HepG2 (cell line): ENCODE results near the gene TSPAN31. TPM values are rescaled to one million over a fixed set of nuclear protein-coding genes. Genes with fewer than 3 reads are reported as not detected.

Experiments
- ATAC-seq: fragments of 200-7000 bp; cut with Tn5 transposase; 3 replicates; pipeline ENCODE4 v1.9.1; 2020; ENCODE audit warnings: mild to moderate bottlenecking, moderate library complexity
- BruUV-seq: library from RNA; stranded (reverse); fragments of 400-500 nt; replicated peaks from 2 replicates; lab custom pipeline; 2021; lab: Mats Ljungman, UMichigan
- CTCF ChIA-PET: fragments of 300-600 bp; formaldehyde crosslinking; extraction: SDS; loops from one replicate; lab custom pipeline; 2021; ENCODE audit warnings: low total read pairs, inconsistent platforms, low intra/inter-chr PET ratio; lab: Yijun Ruan, JAX
- POLR2A ChIA-PET: fragments of 350-600 bp; sonication (Branson Sonifier 250); formaldehyde crosslinking; loops from one replicate; lab custom pipeline; 2020; ENCODE audit warnings: antibody characterized with exemption, inconsistent platforms; lab: Yijun Ruan, JAX
- DNase-seq: peaks from one replicate; pipeline ENCODE4 v3.0.0-alpha.2; 2015; ENCODE audit warnings: low spot score
- FAIRE-seq: peaks from 3 replicates; lab custom pipeline; 2011; peaks lifted over from hg19 to GRCh38; lab: Jason Lieb, UNC
- H2AFZ ChIP-seq: one replicate; pipeline ENCODE4 v1.6.1; 2011; ENCODE audit warnings: low read length, inconsistent platforms
- H3K27ac ChIP-seq: fragments of 300-600 bp; 3 replicates; pipeline ENCODE4 v1.8.0; 2011; ENCODE audit warnings: mixed run types, mild to moderate bottlenecking, mixed read lengths, low read length, inconsistent platforms; ENCODE audit not compliant: insufficient read depth; ENCODE audit errors: extremely low read length
- H3K27me3 ChIP-seq, 2 experiments: fragments of 200-600 bp in 1 of 2; 2 replicates in 1 of 2; 3 replicates in 1 of 2; pipeline versions ENCODE4 v1.6.0 to v1.8.0; 2011; ENCODE audit warnings: low read length in 2 of 2, mild to moderate bottlenecking in 2 of 2, moderate library complexity in 2 of 2, inconsistent platforms in 1 of 2; ENCODE audit not compliant: insufficient read depth in 2 of 2, control insufficient read depth in 1 of 2
- H3K36me3 ChIP-seq, 2 experiments: fragments of 200-600 bp in 1 of 2; replicated peaks in 1 of 2; 2 replicates in 1 of 2; 3 replicates in 1 of 2; pipeline versions ENCODE4 v1.5.1 to v1.8.0; 2011; ENCODE audit warnings: low read length in 2 of 2, inconsistent platforms in 1 of 2; ENCODE audit not compliant: insufficient read depth in 2 of 2, control insufficient read depth in 1 of 2
- H3K4me1 ChIP-seq: 2 replicates; pipeline ENCODE4 v1.5.1; 2012; ENCODE audit warnings: low read length, inconsistent platforms; ENCODE audit not compliant: insufficient read depth
- H3K4me2 ChIP-seq: 2 replicates; pipeline ENCODE4 v1.6.0; 2011; ENCODE audit warnings: low read depth, low read length, inconsistent platforms
- H3K4me3 ChIP-seq, 3 experiments: fragments of 200-600 bp in 1 of 3; sonication (generic), shearing (Covaris generic) in 1 of 3; replicated peaks in 1 of 3; 2 replicates each; pipeline ENCODE4 v1.5.1; 2011 to 2016; ENCODE audit warnings: low read length in 3 of 3, inconsistent platforms in 2 of 3, low read depth in 2 of 3, mild to moderate bottlenecking in 2 of 3, control low read depth in 1 of 3, mixed read lengths in 1 of 3; ENCODE audit not compliant: insufficient read depth in 1 of 3
- H3K79me2 ChIP-seq: one replicate; pipeline ENCODE4 v1.6.1; 2011; ENCODE audit warnings: low read length, inconsistent platforms; ENCODE audit not compliant: insufficient read depth
- H3K9ac ChIP-seq: 2 replicates; pipeline ENCODE4 v1.6.0; 2011; ENCODE audit warnings: mild to moderate bottlenecking, low read depth, low read length, inconsistent platforms; ENCODE audit not compliant: insufficient read depth
- H3K9me3 ChIP-seq: 2 replicates; pipeline ENCODE4 v1.5.1; 2012; ENCODE audit warnings: mild to moderate bottlenecking, low read length
- H4K20me1 ChIP-seq: 2 replicates; pipeline ENCODE4 v1.6.0; 2011; ENCODE audit warnings: inconsistent platforms, mild to moderate bottlenecking, low read length, moderate library complexity; ENCODE audit not compliant: insufficient read depth
- ELF1 ChIP-seq: sonication (generic); formaldehyde crosslinking; IDR thresholded peaks from 2 replicates; pipeline ENCODE4 v1.4.0; 2020; ENCODE audit warnings: missing genetic modification reagents
- ETV5 ChIP-seq: IDR thresholded peaks from 2 replicates; pipeline ENCODE4 v1.6.1; 2018; ENCODE audit warnings: missing biosample characterization, missing genetic modification reagents, inconsistent platforms, borderline replicate concordance
- MED13 ChIP-seq: sonication (generic); formaldehyde crosslinking; IDR thresholded peaks from 2 replicates; pipeline ENCODE4 v1.5.0; 2020; ENCODE audit warnings: missing genetic modification reagents
- MIXL1 ChIP-seq: IDR thresholded peaks from 2 replicates; pipeline ENCODE4 v1.6.1; 2016
- NAIF1 ChIP-seq: sonication (generic); formaldehyde crosslinking; IDR thresholded peaks from 2 replicates; pipeline ENCODE4 v1.5.0; 2020; ENCODE audit warnings: mild to moderate bottlenecking, missing genetic modification reagents, borderline replicate concordance
- RERE ChIP-seq: IDR thresholded peaks from 2 replicates; pipeline ENCODE4 v1.6.1; 2016; ENCODE audit warnings: low read depth, missing genetic modification reagents, missing compliant biosample characterization
- XBP1 ChIP-seq: sonication (generic); formaldehyde crosslinking; IDR thresholded peaks from 2 replicates; pipeline ENCODE4 v1.5.0; 2020; ENCODE audit warnings: missing genetic modification reagents
- ZBTB39 ChIP-seq: sonication (generic); formaldehyde crosslinking; IDR thresholded peaks from 2 replicates; pipeline ENCODE4 v1.5.0; 2020; ENCODE audit warnings: missing genetic modification reagents
- ZNF275 ChIP-seq: sonication (generic); formaldehyde crosslinking; IDR thresholded peaks from 2 replicates; pipeline ENCODE4 v1.8.0; 2022; ENCODE audit warnings: missing genetic modification reagents, mild to moderate bottlenecking, inconsistent platforms, borderline replicate concordance
- ZNF367 ChIP-seq: sonication (generic); formaldehyde crosslinking; IDR thresholded peaks from 2 replicates; pipeline ENCODE4 v1.4.0; 2020; ENCODE audit warnings: missing genetic modification reagents, borderline replicate concordance
- ZNF484 ChIP-seq: sonication (generic); formaldehyde crosslinking; IDR thresholded peaks from 2 replicates; pipeline ENCODE4 v1.5.1; 2020; ENCODE audit warnings: mild to moderate bottlenecking, low read depth, missing genetic modification reagents, borderline replicate concordance
- ZNF770 ChIP-seq: sonication (generic); formaldehyde crosslinking; IDR thresholded peaks from 2 replicates; pipeline ENCODE4 v1.5.0; 2020; ENCODE audit warnings: mild to moderate bottlenecking, missing genetic modification reagents
- WGBS: methylation state at CpG from one replicate; pipeline ENCODE4 v1.1.6; 2017; ENCODE audit warnings: low lambda C conversion rate; 5-methylcytosine and 5-hydroxymethylcytosine counted together
- in situ Hi-C: cut with HindIII; loops from 2 replicates; pipeline ENCODE4 v1.10.0; 2017; ENCODE audit warnings: low pct_unique_long_range_greater_than_20kb; ENCODE audit not compliant: extremely low pct_ligation_motif_present
- intact Hi-C: fragments of 100-400 bp; cut with micrococcal nuclease; formaldehyde crosslinking; loops from one replicate; pipeline ENCODE4 v1.10.0; 2022; ENCODE audit not compliant: unreplicated experiment
- polyA plus RNA-seq, 8 experiments: library from polyadenylated mRNA; depleted of rRNA in 3 of 8; stranded (reverse) in 7 of 8; unstranded in 1 of 8; fragments of >200 nt; fragmentation: Illumina TruSeq in 4 of 8; extraction: Trizol in 4 of 8; gene quantifications; 2 replicates each; pipeline versions ENCODE4 v1.2.1 to v1.2.3, GENCODE V29; 2011 to 2016; ENCODE audit warnings: low read depth in 4 of 8, missing spikeins in 1 of 8, mixed read lengths in 1 of 8; ENCODE audit not compliant: insufficient read depth in 1 of 8
- total RNA-seq, 5 experiments: library from RNA; depleted of rRNA; stranded (reverse); fragments of >200 nt; fragmentation: Illumina TruSeq; extraction: Trizol; gene quantifications; 2 replicates each; pipeline ENCODE4 v1.2.3, GENCODE V29; 2016; ENCODE audit warnings: low read depth in 1 of 5

TSPAN31 gene
- total and polyA plus RNA-seq, 2 of the 13 experiments (the other 11 are each of a cell fraction or from before 2014, with no cell fraction given), result 10.4 to 24.6 TPM

GRCh38 chr12:57715786-57716185, 29.1 kb upstream of the TSPAN31 start:
- Histone ChIP-seq H3K36me3 (peaks cover 19 to 57% of the 10 kb centered on the region in 2 experiments), H3K79me2 (no peaks in the 10 kb centered on the region), H4K20me1 (no peaks in the 10 kb centered on the region), H3K9ac (no peak overlapping the region), H3K4me2 (no peak overlapping the region), H2AFZ (no peak overlapping the region), H3K27ac (no peak overlapping the region), H3K9me3 (no peaks in the 10 kb centered on the region), H3K4me3 (no peak overlapping the region), H3K27me3 (no peaks in the 10 kb centered on the region), H3K4me1 (peaks cover 5% of the 10 kb centered on the region; the same call in 1 of the 2 replicates)
- no peak for ATAC-seq
- 95% methylated on average over 12 of the region's 12 CpGs for WGBS
- no peak for FAIRE-seq
- intact Hi-C loops, result no loop called here
- in situ Hi-C loops, result no loop called here
- CTCF ChIA-PET, result no interaction called here
- no TSS peak for BruUV-seq
- POLR2A ChIA-PET, result no interaction called here
- no peak for DNase-seq
- TF ChIP-seq ZNF367 (CRISPR knock-in tag) (no peak), RERE (CRISPR knock-in tag) (no peak), MED13 (CRISPR knock-in tag) (no peak), ZBTB39 (CRISPR knock-in tag) (no peak), ZNF484 (CRISPR knock-in tag) (no peak), MIXL1 (CRISPR knock-in tag) (no peak), ZNF770 (CRISPR knock-in tag) (no peak), NAIF1 (CRISPR knock-in tag) (no peak), ELF1 (no peak), ETV5 (no peak), XBP1 (CRISPR knock-in tag) (no peak), ZNF275 (CRISPR knock-in tag) (no peak)
